ENCODE measurements around the gene ENTPD2. TPM values are rescaled to one million over a fixed set of nuclear protein-coding genes. Genes with fewer than 3 reads are reported as not detected.

Gene ENTPD2
- total RNA-seq, 3 donors from 2014 or later (not counting 1 experiment from before 2014, with no cell fraction given) = not detected

- peaks cover 46% of the 10 kb centered on the region for H3K36me3 ChIP-seq (ENCODE audit: control insufficient read depth, insufficient read depth, low read length)
- H3K36me3 Mint-ChIP-seq = no peaks in the 10 kb centered on the region
- no peak overlapping the region for H3K27ac Mint-ChIP-seq
- TF ChIP-seq CTCF (IDR thresholded peaks at IDR 0.05) = no peak
- no peak overlapping the region for H3K4me3 ChIP-seq (ENCODE audit: low read length)
- intact Hi-C loops (cut with micrococcal nuclease) = no loop called here
- H3K27me3 ChIP-seq (ENCODE audit: control insufficient read depth, insufficient read depth, low read length) = no peaks in the 10 kb centered on the region
- H3K4me1 Mint-ChIP-seq = peaks cover 0 to 16% of the 10 kb centered on the region in 2 donors
- DNase-seq = no peak
- peaks cover 23% of the 10 kb centered on the region for H3K4me1 ChIP-seq (ENCODE audit: control insufficient read depth, insufficient read depth, low read length)
- 97% methylated on average over 32 of the region's 32 CpGs for WGBS (ENCODE audit: insufficient coverage)
- H3K4me3 Mint-ChIP-seq = no peak overlapping the region
- H3K27ac ChIP-seq (ENCODE audit: low read length) = no peak overlapping the region
- ATAC-seq = no peak
- H3K9me3 Mint-ChIP-seq = no peaks in the 10 kb centered on the region
- no peaks in the 10 kb centered on the region for H3K27me3 Mint-ChIP-seq (ENCODE audit: low read depth in 2 of 2)
- H3K9me3 ChIP-seq (ENCODE audit: control insufficient read depth, insufficient read depth, low read length) = no peaks in the 10 kb centered on the region
These were observed 32.9 kb downstream of the ENTPD2 start for GRCh38 chr9:137020771-137021567.

DNA sequence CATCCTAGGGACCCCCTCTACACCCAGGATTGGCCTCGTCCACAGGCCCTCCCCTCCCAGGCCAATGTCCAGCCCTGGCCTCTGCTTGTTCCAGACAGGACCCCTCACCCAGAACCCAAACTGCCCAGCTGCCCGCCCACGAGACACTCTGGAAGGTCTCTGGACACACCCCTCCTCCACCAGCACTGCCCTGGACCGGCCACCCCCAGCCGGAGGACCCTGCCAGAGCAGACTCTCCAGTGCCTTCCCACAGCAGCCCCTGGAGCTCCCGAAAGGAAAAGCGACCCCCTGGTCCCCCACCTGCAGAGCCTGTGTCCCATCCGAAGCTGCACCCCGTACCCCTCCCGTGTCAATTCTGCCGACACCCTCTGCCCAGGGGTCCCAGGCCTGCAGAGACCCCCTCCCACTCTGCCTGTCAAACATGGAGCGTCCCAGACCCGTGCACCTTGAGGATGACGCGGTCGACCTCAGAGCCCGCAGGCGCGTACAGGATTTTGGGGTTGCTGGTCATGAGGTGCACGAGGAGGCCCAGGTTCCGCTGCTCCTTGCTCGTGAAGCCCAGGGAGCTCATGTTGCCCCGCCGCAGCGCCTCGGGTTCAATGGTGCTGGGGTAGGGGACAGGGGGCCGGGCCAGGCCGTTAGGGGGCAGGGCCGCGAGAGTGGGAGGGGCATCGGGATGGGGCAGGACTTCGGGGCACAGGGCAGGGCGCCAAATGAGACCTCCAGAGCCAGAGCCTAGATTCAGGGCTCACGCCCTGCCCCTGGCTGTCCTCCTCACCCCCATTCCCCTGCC lies 33.8 kb downstream of the ENTPD2 start:
- intact Hi-C loops (cut with micrococcal nuclease) = no loop called here
- Mint-ChIP-seq H3K27me3 (ENCODE audit: low read depth in 2 of 2) (no peaks in the 10 kb centered on the region), H3K4me1 (peaks cover 0 to 13% of the 10 kb centered on the region in 2 donors), H3K9me3 (no peaks in the 10 kb centered on the region), H3K36me3 (no peaks in the 10 kb centered on the region), H3K4me3 (no peak overlapping the region), H3K27ac (no peak overlapping the region)
- H3K4me1 ChIP-seq (ENCODE audit: control insufficient read depth, insufficient read depth, low read length) = peaks cover 14% of the 10 kb centered on the region
- no peaks in the 10 kb centered on the region for H3K9me3 ChIP-seq (ENCODE audit: control insufficient read depth, insufficient read depth, low read length)
- DNase-seq = no peak
- no peak overlapping the region for H3K4me3 ChIP-seq (ENCODE audit: low read length)
- ATAC-seq = no peak
- H3K27ac ChIP-seq (ENCODE audit: low read length) = no peak overlapping the region
- WGBS (ENCODE audit: insufficient coverage) = 97% methylated on average over 34 of the region's 34 CpGs
- no peak for TF ChIP-seq CTCF (IDR thresholded peaks at IDR 0.05)
- H3K27me3 ChIP-seq (ENCODE audit: control insufficient read depth, insufficient read depth, low read length) = no peaks in the 10 kb centered on the region
- H3K36me3 ChIP-seq (ENCODE audit: control insufficient read depth, insufficient read depth, low read length) = peaks cover 52% of the 10 kb centered on the region

- Mint-ChIP-seq H3K27me3 (ENCODE audit: low read depth in 2 of 2) (no peaks in the 10 kb centered on the region), H3K27ac (no peak overlapping the region), H3K4me3 (no peak overlapping the region), H3K36me3 (no peaks in the 10 kb centered on the region), H3K9me3 (no peaks in the 10 kb centered on the region), H3K4me1 (peaks cover 0 to 13% of the 10 kb centered on the region in 2 donors)
- DNase-seq (no peak), ATAC-seq (no peak)
- no peaks in the 10 kb centered on the region for H3K27me3 ChIP-seq (ENCODE audit: control insufficient read depth, insufficient read depth, low read length)
- H3K4me3 ChIP-seq (ENCODE audit: low read length) = no peak overlapping the region
- intact Hi-C loops (cut with micrococcal nuclease) = no loop called here
- WGBS (ENCODE audit: insufficient coverage) = 90% methylated on average over 36 of the region's 36 CpGs
- peaks cover 6% of the 10 kb centered on the region for H3K4me1 ChIP-seq (ENCODE audit: control insufficient read depth, insufficient read depth, low read length)
- H3K9me3 ChIP-seq (ENCODE audit: control insufficient read depth, insufficient read depth, low read length) = no peaks in the 10 kb centered on the region
- TF ChIP-seq CTCF (IDR thresholded peaks at IDR 0.05) = no peak
- peaks cover 64% of the 10 kb centered on the region for H3K36me3 ChIP-seq (ENCODE audit: control insufficient read depth, insufficient read depth, low read length)
- no peak overlapping the region for H3K27ac ChIP-seq (ENCODE audit: low read length)
These were observed 34.9 kb downstream of the ENTPD2 start for GRCh38 chr9:137018761-137019559.
